COLO668 (cell line): ENCODE measurements around the gene LZTR1.
"Not testable (repeated sequence)": the region's sequence is repeated elsewhere in the genome, so short reads cannot be mapped to it uniquely, and the experiment has no call there.

Source experiments
- DNase-seq: peaks from one replicate; lab custom pipeline; 2025; ENCODE audit not compliant: unreplicated experiment; lab: John Stamatoyannopoulos, UW

LZTR1 gene

DNA sequence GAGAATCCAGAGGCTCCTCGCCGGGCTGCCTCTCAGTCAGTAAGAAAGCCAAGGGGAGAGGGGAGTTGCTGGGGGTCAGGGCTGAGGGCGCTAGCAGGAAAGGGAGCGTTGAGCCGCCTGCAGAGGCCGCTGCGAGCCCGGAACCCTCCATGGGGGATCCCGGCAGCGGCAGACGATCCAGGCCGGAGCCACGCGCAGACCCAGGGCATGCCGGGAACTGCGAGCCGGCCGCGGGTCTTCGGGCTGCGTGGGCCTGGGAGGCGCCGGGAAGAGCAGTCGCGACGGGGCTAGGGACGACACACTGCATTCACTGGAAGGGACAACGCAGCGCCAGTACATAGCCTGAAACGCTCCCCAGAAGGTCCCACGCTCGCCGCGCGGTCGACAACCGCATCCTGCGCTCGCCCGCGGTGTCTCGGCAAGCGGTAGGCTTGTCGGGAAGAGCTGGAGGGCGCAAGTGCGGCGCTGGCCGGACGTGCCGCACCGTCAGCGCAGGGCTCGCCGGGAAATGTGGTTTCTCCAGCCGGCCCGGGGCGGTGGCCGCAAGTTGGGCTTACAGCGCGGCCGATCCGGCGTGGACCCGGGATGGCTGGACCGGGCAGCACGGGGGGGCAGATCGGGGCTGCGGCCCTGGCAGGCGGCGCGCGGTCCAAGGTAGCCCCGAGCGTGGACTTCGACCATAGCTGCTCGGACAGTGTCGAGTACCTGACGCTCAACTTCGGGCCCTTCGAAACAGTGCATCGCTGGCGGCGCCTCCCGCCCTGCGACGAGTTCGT, at the start of gene LZTR1:
LZTR1 (plus strand) TSS at position 511 of the 776 bp plus-strand sequence; CDS start at position 586, 75 bp downstream.
- peak; percentile 86 for DNase-seq

DNA sequence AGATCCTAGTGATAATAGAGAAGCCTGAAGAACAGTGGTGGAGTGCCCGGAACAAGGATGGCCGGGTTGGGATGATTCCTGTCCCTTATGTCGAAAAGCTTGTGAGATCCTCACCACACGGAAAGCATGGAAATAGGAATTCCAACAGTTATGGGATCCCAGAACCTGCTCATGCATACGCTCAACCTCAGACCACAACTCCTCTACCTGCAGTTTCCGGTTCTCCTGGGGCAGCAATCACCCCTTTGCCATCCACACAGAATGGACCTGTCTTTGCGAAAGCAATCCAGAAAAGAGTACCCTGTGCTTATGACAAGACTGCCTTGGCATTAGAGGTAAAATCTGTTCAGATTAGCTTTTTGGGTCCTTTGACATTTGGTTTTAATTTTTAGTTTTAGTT, 48.2 kb upstream of the LZTR1 start:
- DNase-seq, result no peak

DNA sequence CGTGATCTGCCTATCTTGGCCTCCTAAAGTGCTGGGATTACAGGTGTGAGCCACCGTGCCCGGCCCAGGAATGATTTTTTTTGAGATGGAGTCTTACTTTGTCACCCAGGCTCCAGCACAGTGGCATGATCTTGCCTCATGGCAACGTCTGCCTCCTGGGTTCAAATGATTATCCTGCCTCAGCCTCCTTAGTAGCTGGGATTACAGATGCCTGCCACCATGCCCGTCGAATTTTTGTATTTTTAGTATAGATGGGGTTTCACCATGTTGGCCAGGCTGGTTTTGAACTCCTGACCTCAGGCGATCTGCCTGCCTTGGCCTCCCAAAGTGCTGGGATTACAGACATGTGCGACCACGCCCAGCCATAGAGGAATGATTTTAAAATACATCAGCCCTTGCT, 47.0 kb upstream of the LZTR1 start:
- DNase-seq, result not testable (repeated sequence)

DNA sequence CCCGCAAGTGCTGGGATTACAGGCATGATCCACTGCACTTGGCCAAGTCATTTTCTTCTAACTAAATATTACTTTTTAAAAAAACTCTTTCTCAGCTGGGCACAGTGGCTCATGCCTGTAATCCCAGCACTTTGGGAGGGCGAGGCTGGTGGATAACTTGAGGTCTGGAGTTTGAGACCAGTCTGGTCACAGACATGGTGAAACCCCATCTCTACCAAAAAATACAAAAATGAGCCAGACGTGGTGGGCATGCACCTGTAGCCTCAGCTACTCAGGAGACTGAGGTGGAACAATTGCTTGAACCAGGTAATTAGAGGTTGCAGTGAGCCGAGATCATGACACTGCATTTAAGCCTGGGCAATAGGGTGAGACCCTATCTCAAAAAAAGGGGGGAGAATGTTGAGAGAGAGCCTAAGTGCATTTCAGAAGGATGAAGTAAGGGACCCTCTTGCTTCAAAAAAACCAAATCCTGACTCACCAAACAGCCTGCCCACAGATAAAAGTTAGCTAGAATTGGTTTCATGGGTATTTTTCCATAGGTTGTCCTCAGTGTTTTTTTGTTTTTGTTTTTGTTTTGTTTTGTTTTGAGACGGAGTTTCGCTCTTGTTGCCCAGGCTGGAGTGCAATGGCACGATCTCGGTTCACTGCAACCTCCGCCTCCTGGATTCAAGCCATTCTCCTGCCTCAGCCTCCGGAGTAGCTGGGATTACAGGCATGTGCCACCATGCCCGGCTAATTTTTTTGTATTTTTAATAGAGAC, 46.1 kb upstream of the LZTR1 start:
- not testable (repeated sequence) for DNase-seq

DNA sequence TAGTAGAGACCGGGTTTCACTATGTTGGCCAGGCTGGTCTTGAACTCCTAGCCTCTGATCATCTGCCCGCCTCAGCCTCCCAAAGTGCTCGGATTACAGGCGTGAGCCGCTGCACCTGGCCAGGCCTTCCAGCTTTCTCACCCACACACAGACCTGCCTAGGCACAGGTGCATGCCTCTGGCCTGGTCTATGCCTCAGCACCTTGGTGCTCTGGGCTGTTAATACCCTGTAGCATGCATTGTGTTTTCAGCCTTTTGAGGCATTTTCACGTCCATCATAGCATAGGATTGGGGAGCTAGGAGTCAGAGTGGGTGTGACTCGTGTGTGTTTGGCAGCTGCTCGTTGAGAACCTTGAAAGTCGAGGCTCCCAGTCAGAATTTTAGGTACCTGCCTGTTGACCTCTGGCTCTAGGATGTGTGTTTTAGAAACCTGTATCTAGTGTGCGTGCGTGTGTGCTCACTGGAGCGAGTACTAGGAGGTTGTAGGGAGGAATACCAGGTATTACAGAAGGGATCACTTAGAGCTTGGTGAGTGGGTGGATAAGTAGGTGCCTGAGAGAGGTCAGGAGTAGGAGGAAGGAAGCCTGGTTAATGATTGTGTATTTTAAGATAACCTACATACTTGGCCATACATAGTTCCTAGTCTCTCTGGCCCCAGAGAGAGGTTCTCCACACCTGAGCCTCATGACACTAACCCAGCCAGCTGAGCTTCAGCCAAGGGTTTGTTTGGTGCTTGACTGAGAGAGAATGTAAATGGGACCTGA, 44.9 kb upstream of the LZTR1 start:
- peak; percentile 34 for DNase-seq

DNA sequence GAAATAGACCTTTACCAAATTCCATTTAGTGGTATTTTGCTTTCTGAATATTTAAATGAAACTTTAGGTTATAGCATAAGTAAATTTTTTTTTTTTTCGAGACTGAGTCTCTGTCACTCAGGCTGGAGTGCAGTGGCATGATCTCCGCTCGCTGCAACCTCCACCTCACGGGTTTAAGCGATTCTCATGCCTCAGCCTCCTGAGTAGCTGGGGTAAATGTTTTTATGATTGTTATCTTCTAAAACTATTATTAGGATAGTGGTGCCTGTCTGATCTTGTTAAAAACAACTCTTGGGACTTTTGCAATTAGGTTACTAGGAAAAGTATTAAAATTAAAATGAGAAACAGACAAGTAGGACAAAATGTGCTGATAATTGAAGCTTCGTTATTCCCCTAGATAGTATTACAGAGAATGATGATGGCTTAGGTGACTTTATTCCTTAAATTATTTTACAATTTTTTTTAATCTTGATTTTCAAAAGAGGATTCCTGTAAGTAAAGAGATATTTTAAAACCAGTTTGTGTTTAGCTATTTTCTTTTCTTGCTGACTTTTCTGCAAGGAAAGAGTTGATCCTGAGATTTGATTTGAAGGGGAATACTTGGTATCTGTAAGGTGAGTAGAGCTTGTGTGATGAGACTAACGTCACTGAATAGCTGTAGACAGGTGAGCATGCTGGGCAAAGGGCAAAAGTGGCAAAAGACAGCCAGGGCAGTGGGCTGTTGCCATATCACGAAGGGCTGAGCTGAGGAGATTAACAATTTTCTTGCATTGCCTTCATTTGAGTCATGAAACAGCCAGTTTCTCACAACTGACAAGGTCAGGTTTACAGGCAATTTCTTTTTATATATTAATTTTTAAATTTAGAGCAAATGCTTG, 44.1 kb upstream of the LZTR1 start:
- DNase-seq, result no peak

DNA sequence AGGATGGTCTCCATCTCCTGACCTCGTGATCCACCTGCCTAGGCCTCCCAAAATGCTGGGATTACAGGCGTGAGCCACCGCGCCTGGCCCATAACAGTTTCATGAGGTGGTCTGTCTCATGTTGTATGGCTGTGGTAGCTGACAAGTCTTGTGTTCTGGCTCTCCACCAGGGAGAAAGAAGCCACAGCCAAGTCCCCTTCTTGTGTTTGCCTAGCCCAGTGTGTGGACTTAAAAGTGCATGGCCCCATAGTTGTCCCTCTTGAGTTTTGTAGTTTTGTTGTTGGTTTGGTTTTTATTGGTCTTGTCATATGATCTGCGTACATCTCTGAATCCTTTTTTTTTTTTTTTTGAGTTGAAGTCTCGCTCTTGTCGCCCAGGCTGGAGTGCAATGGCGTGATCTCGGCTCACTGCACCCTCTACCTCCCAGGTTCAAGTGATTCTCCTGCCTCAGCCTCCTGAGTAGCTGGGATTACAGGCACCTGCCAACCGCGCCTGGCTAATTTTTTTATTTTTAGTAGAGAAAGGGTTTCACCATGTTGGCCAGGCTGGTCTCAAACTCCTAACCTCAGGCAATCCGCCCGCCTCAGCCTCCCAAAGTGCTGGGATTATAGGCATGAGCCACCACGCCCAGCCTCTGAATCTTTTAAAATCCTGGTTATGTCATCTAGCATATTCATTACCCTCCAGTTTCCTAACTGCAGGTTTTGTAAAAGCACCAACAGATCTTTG, 42.5 kb upstream of the LZTR1 start:
- DNase-seq, result not testable (repeated sequence)

DNA sequence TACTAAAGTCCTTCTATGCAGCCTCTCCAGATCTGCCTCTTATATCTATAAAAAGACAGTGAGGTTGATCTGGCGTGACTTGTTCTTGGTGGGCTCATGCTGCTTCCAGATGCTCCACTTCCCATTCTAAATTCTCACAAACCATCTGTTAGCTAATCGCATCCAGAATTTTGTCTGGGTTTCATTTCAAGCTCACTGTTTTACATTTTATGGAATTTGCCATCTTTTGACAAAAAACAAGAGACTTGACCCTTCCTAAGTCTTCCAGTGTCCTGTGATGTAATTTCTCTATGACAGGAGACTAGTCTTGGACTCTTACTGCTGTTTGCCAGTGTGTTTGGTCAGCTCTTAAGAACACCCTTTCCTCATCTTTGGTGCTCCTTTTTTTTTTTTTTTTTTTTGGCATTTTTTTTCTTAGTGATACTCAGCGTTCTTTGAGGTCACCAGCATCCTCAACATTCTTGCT, 41.9 kb upstream of the LZTR1 start:
- DNase-seq, result no peak

DNA sequence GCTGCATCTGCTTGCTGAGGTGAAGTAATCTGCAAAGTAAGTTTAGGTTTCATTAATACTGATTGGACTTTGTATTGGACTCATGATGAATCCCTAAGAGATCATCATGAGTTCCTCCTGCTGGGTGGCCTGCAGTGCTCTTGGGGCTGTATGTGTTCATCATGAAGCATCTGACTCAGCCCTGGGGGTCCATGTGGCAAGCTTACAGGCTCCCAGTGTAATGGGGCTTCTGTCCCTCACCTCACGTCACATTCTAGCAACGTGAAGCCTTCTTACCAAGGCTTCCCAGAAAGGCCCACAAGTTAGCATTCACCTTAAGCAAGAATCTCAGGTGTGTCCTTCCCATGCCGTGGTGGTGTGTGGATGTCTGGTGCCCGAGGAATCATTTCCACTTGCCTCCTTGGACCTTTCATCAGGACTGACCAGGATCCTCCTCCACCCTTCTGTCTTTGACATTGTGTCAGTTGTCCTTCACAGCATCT, 41.2 kb upstream of the LZTR1 start:
- DNase-seq, result no peak

DNA sequence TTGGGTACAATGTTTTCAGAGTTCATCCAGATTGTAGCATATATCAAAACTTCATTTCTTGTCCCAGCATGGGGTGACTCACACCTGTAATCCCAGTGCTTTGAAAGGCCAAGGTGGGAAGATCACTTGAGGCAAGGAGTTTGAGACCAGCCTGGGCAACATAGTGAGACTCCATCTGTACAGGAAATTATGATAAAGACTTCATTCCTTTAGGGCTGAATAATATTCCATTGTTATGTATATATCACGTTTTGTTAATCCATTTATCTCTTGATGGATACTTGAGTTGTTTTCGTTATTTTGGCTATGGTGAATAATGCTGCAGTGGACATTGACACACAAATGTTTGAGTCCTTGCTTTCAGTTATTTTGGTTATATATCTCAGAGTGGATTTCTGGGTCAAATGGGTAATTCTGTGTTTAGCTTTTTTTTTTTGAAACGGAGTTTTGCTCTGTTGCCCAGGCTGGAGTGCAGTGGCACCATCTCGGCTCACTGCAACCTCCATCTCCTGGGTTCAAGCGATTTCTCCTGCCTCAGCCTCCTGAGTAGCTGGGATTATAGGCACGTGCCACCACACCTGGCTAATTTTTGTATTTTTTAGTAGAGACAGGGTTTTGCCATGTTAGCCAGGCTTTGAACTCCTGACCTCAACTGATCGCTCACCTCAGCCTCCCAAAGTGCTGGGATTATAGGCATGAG, 39.7 kb upstream of the LZTR1 start:
- not testable (repeated sequence) for DNase-seq

DNA sequence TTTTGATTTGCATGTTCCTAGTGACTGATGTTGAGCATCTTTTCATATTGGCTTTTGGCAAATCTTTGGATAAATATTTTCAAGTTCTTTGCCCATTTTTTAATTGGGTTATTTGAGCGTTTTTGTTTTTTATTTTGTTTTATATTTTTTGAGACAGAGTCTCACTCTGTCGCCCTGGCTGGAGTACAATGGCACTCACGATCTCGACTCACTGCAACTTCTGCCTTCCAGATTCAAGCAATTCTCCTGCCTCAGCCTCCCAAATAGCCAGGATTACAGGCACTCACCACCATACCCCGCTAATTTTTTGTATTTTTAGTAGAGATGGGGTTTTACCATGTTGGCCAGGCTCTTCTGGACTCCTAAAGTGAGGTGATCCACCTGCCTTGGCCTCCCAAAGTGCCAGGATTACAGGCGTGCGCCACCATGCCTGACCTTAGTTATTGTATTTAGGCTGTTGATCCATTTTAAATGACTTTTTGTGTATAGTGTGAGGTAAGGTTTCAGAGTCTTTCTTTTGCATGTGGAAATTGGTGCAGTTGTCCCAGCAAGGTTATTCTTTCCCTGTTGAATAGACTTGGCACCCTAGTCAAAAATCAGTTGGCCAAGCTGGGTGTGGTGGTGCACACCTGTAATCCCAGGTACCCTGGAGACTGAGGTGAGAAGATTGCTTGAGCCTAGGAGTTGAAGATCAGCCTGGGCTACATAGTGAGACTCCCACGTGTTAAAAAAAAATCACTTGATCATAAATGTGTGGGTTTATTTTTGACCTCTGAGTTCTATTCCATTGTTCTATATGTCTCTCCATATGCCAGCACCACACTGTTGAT, 38.8 kb upstream of the LZTR1 start:
- DNase-seq, result no peak

DNA sequence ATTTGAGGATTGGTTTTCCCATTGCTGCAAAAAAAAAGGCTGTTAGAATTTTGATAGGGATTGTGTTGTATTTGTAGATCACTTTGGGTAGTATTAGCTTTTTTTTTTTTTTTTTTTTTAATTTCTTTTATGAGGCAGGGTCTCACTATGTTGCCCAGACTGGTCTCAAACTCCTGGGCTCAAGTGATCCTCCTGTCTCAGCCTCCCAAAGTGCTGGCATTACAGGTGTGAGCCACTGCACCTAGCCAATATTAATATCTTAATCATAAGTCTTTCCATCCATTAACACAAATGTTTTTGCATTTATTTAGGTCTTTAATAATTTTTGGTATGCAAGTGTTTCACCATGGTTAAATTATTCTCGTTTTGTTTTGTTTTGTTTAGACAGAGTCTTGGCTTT, 38.1 kb upstream of the LZTR1 start:
- no peak for DNase-seq

DNA sequence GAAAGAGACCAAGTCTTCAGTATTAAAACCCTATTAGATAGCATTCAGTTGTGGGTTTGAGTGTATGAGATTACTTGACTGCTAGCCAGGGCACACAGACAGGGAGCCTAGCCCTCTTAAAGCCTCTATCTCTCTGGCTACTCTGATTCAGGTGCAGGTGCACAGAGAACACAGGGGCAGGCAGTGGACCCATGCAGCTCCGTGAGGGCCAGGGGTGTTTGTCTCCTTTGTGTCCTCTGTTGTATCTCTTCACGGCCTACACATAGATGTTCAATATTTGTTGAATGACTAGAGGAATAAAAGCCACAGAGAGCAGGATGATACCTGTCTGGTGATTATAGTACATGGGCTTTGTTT, 36.5 kb upstream of the LZTR1 start:
- DNase-seq, result peak; percentile 12

DNA sequence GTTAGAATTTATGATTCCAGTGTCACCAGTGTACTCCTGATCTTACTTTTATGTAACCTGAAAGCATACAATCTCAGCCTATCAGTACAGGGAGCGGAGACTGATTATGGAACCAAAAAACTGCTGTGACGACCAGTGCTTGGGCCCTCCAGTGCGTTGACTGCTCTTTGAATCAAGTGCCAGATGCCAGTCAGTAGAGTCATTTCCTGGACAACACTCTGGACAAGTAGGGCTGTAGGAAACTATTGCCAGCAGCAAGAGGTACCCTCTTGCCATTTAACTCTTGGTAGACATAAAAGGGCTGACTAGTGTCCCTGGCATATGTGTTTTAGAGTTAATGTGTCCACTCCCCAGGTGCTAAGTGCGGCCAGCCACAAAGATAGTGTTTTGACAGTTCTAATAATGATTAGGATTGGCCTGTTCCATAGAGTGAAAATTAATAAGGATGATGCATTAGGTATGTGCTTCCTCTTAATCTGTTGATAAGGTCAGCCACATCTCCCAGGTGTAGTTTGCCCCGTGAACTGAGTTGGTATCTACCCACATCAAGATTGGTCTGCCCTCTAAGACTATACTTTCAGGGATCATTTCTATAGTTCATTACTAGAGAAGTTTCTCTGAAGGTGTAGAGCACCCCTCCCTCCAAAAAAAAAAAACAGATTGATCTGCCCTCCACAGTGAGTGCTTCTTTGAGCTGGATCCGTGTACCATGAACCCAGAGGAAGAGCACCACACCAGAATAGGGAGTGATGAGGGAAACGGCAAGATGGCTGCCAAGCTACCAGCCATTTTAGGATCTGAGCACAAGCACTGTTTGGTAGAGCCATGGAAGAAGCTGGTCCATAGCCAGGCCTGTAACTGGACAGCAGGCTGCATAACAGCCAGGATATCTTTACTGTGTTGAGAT, 35.8 kb upstream of the LZTR1 start:
- DNase-seq, result no peak

DNA sequence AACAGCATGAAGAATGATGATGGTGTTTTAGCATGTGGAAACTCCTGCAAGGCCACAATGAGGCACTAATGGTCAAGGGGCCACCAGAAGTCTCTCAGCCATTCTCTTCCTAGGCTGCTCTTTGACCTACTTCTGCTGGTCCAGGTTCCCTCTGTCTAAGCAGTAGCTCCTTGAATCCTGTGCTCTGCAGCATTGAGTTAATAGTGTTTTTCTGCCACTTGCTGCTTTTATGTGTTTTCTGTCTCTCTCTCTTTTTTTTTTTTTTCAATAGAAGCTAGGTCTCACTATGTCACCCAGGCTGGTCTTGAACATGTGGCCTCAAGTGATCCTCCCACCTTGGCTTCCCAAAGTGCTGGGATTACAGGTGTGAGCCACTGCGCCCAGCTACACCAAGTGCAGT, 35.1 kb upstream of the LZTR1 start:
- no peak for DNase-seq

DNA sequence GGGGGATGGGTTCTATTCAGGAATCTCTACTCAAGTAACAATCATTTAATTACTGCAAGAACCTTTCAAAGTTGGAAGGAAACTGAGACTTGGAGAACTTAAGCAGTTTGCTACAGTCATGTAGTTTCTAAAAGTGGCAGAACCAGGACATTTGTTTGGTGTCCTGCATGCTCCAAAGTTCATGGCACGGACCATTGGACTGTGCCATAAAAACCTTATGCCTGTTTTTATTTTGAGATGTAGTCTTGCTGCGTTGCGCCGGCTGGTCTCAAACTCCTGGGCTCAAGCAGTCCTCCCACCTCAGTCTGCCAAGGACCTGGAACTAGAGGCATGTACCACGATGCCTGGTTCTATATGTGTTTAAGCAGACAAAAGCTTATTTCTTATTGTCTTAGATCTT, 33.6 kb upstream of the LZTR1 start:
- DNase-seq, result no peak

DNA sequence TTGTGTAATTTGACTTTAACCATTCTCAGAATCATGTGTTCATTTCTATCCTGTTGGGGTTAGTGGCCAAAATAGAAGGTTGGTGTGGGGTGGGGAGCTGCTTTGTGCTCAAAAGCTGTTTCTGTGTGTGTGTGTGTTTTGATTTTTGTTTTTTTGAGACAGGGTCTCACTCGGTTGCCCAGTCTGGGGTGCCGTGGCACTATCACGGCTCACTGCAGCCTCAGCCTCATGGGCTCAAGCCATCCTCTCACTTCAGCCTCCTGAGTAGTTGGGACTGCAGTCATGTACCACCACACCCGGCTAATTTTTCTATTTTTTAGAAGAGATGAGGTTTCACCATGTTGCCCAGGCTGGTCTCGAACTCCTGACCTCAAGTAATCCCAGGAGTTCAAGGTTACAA, 33.1 kb upstream of the LZTR1 start:
- DNase-seq, result no peak
